SKM-1 treated with dmso at 0.1 percent for 144 hours (cell line): ENCODE data around the gene FNDC3B.
"Not testable (repeated sequence)": the region's sequence is repeated elsewhere in the genome, so short reads cannot be mapped to it uniquely, and the experiment has no call there.

Experiments used
- DNase-seq: peaks from one replicate; lab custom pipeline; 2025; ENCODE audit not compliant: unreplicated experiment; lab: John Stamatoyannopoulos, UW

The FNDC3B gene

GRCh38 chr3:172039436-172040077, at the start of gene FNDC3B:
Gene FNDC3B, plus strand, starts transcription at chr3:172039578. Its CDS starts 72,902 bp downstream, at chr3:172112480.
- peak; percentile 94 for DNase-seq

GRCh38 chr3:171990239-171990638, 49.1 kb upstream of the FNDC3B start:
- DNase-seq: not testable (repeated sequence)

GRCh38 chr3:171991166-171991565, 48.2 kb upstream of the FNDC3B start:
- DNase-seq: no peak

GRCh38 chr3:171994646-171995428, 44.5 kb upstream of the FNDC3B start:
- DNase-seq: no peak

GRCh38 chr3:171995486-171995885, 43.9 kb upstream of the FNDC3B start:
- no peak for DNase-seq

GRCh38 chr3:171996178-171996817, 43.1 kb upstream of the FNDC3B start:
- no peak for DNase-seq

GRCh38 chr3:171998731-171999130, 40.6 kb upstream of the FNDC3B start:
- not testable (repeated sequence) for DNase-seq

- not testable (repeated sequence) for DNase-seq
These were observed 37.8 kb upstream of the FNDC3B start for GRCh38 chr3:172001616-172002015.

GRCh38 chr3:172002512-172003078, 36.8 kb upstream of the FNDC3B start:
- DNase-seq: no peak

- DNase-seq: no peak
These were observed 36.2 kb upstream of the FNDC3B start for GRCh38 chr3:172003146-172003545.

- DNase-seq: no peak
These were observed 32.4 kb upstream of the FNDC3B start for GRCh38 chr3:172007065-172007370.

- no peak for DNase-seq
These were observed 29.6 kb upstream of the FNDC3B start for GRCh38 chr3:172009803-172010202.

- DNase-seq: no peak
These were observed 26.6 kb upstream of the FNDC3B start for GRCh38 chr3:172012775-172013174.

GRCh38 chr3:172014145-172014544, 25.2 kb upstream of the FNDC3B start:
- DNase-seq: no peak

GRCh38 chr3:172018364-172018763, 21.0 kb upstream of the FNDC3B start:
- DNase-seq: no peak

- no peak for DNase-seq
These were observed 18.6 kb upstream of the FNDC3B start for GRCh38 chr3:172020763-172021162.

- DNase-seq: no peak
These were observed 18.2 kb upstream of the FNDC3B start for GRCh38 chr3:172021164-172021563.

- DNase-seq: no peak
These were observed 17.5 kb upstream of the FNDC3B start for GRCh38 chr3:172021859-172022258.

- DNase-seq: no peak
These were observed 15.5 kb upstream of the FNDC3B start for GRCh38 chr3:172023915-172024314.

GRCh38 chr3:172024679-172025078, 14.7 kb upstream of the FNDC3B start:
- no peak for DNase-seq

GRCh38 chr3:172029425-172030098, 9.8 kb upstream of the FNDC3B start:
- peak; percentile 61 for DNase-seq
